Endothelial cell of umbilical vein (primary cell): ENCODE measurements around the gene SLC8A1. TPM values are rescaled to one million over a fixed set of nuclear protein-coding genes. Genes with fewer than 3 reads are reported as not detected.

Source experiments
- BruUV-seq: library from RNA; stranded (reverse); fragments of 400-500 nt; replicated peaks from 2 replicates; lab custom pipeline; 2021; lab: Mats Ljungman, UMichigan
- CTCF ChIA-PET: fragments of 300-600, 350-600 bp; sonication (Branson Sonifier 250); formaldehyde crosslinking; loops from one replicate; lab custom pipeline; 2021; ENCODE audit warnings: antibody characterized with exemption, inconsistent platforms; lab: Charles Lee
- POLR2A ChIA-PET: fragments of 300-600, 350-600 bp; sonication (Branson Sonifier 250); formaldehyde crosslinking; loops from one replicate; lab custom pipeline; 2021; ENCODE audit warnings: antibody characterized with exemption, inconsistent platforms; lab: Charles Lee
- DNase-seq: peaks from one replicate; pipeline ENCODE4 v3.0.0-alpha.2; 2011; ENCODE audit warnings: low read depth, low spot score
- FAIRE-seq: peaks from 2 replicates; lab custom pipeline; 2011; peaks lifted over from hg19 to GRCh38; lab: Jason Lieb, UNC
- H2AFZ ChIP-seq: 2 replicates; pipeline ENCODE4 v1.6.0; 2012; ENCODE audit warnings: low read depth, low read length, control low read depth, inconsistent platforms
- H3K27ac ChIP-seq: 2 replicates; pipeline ENCODE4 v1.5.1; 2011; ENCODE audit warnings: low read depth, mild to moderate bottlenecking, control low read depth, low read length, moderate library complexity; ENCODE audit not compliant: insufficient read depth
- H3K27me3 ChIP-seq, 2 experiments: 2 replicates each; pipeline versions ENCODE4 v1.6.0 to v1.6.1; 2011; ENCODE audit warnings: low read length in 2 of 2, mixed read lengths in 1 of 2; ENCODE audit not compliant: control insufficient read depth in 2 of 2, insufficient read depth in 2 of 2
- H3K36me3 ChIP-seq, 2 experiments: 2 replicates in 1 of 2; 3 replicates in 1 of 2; pipeline ENCODE4 v1.5.1; 2011; ENCODE audit warnings: low read length in 2 of 2, mild to moderate bottlenecking in 1 of 2, moderate library complexity in 1 of 2; ENCODE audit not compliant: control insufficient read depth in 2 of 2, insufficient read depth in 2 of 2; ENCODE audit errors: extremely low read depth in 1 of 2
- H3K4me1 ChIP-seq: 3 replicates; pipeline ENCODE4 v1.5.1; 2011; ENCODE audit warnings: mild to moderate bottlenecking, low read length; ENCODE audit not compliant: control insufficient read depth, insufficient read depth; ENCODE audit errors: extremely low read depth
- H3K4me2 ChIP-seq: 2 replicates; pipeline ENCODE4 v1.6.1; 2011; ENCODE audit warnings: low read length, control low read depth, mixed read lengths; ENCODE audit not compliant: insufficient read depth
- H3K4me3 ChIP-seq, 3 experiments: fragments of 200-600 bp in 1 of 3; sonication (generic), shearing (Covaris generic) in 1 of 3; replicated peaks in 1 of 3; 2 replicates each; pipeline ENCODE4 v1.5.1; 2011 to 2016; ENCODE audit warnings: control low read depth in 3 of 3, low read length in 3 of 3, mild to moderate bottlenecking in 2 of 3, inconsistent platforms in 1 of 3, low read depth in 1 of 3, moderate library complexity in 1 of 3; ENCODE audit not compliant: insufficient read depth in 1 of 3
- H3K79me2 ChIP-seq: 2 replicates; pipeline ENCODE4 v1.6.0; 2012; ENCODE audit warnings: low read length, inconsistent platforms; ENCODE audit not compliant: control insufficient read depth, insufficient read depth
- H3K9ac ChIP-seq: replicated peaks from 2 replicates; pipeline ENCODE3; 2011; ENCODE audit warnings: low read length, control low read depth; ENCODE audit not compliant: insufficient read depth; ENCODE audit errors: extremely low read depth
- H3K9me1 ChIP-seq: replicated peaks from 3 replicates; pipeline ENCODE4 v1.6.0; 2011; ENCODE audit warnings: mild to moderate bottlenecking, low read length; ENCODE audit not compliant: control insufficient read depth, insufficient read depth; ENCODE audit errors: extremely low read depth
- H3K9me3 ChIP-seq: replicated peaks from 2 replicates; pipeline ENCODE4 v1.5.1; 2012; ENCODE audit warnings: low read length, inconsistent platforms; ENCODE audit not compliant: control insufficient read depth, insufficient read depth
- H4K20me1 ChIP-seq: replicated peaks from 2 replicates; pipeline ENCODE3; 2011; ENCODE audit warnings: mild to moderate bottlenecking, low read length; ENCODE audit not compliant: control insufficient read depth, insufficient read depth; ENCODE audit errors: extremely low read depth
- EZH2 ChIP-seq: IDR thresholded peaks from 2 replicates; pipeline ENCODE4 v1.6.1; 2012; ENCODE audit warnings: borderline replicate concordance, low read depth, mild to moderate bottlenecking, moderate library complexity, low read length, inconsistent platforms; ENCODE audit not compliant: severe bottlenecking
- FOS ChIP-seq: IDR thresholded peaks from 2 replicates; pipeline ENCODE4 v1.6.1; 2011; ENCODE audit warnings: mild to moderate bottlenecking, low read length, moderate library complexity, borderline replicate concordance; ENCODE audit not compliant: insufficient read depth
- GATA2 ChIP-seq: IDR thresholded peaks from 2 replicates; pipeline ENCODE4 v1.7.0; 2011; ENCODE audit warnings: low read depth, mild to moderate bottlenecking, moderate library complexity, mixed read lengths, low read length; ENCODE audit not compliant: insufficient read length, insufficient read depth
- JUN ChIP-seq: IDR thresholded peaks from 2 replicates; pipeline ENCODE4 v1.6.1; 2011; ENCODE audit warnings: borderline replicate concordance, low read depth; ENCODE audit not compliant: insufficient read length, insufficient read depth
- MYC ChIP-seq: IDR thresholded peaks from one replicate; pipeline ENCODE4 v1.6.1; 2011; ENCODE audit warnings: mild to moderate bottlenecking, low read depth, low read length
- POLR2A ChIP-seq: IDR thresholded peaks from 2 replicates; pipeline ENCODE4 v1.6.1; 2012; ENCODE audit warnings: low read depth, mild to moderate bottlenecking, control low read depth, low read length
- POLR2AphosphoS5 ChIP-seq: IDR thresholded peaks from 2 replicates; pipeline ENCODE4 v1.6.1; 2012; ENCODE audit warnings: low read depth, mild to moderate bottlenecking, control low read depth, low read length, moderate library complexity; ENCODE audit not compliant: insufficient read depth
- dilution Hi-C: fragments of 300-500 bp; cut with MboI; formaldehyde crosslinking; loops from one replicate; pipeline ENCODE4 v1.15.0; 2019; ENCODE audit warnings: low sequenced_read_pairs; ENCODE audit not compliant: extremely low pct_ligation_motif_present
- intact Hi-C: fragments of 100-400 bp; cut with micrococcal nuclease; formaldehyde crosslinking; loops from one replicate; pipeline ENCODE4 v1.10.0; 2022
- polyA plus RNA-seq, 4 experiments: library from polyadenylated mRNA; depleted of rRNA in 3 of 4; stranded (reverse) in 3 of 4; unstranded in 1 of 4; fragments of >200 nt; gene quantifications; 2 replicates each; pipeline versions ENCODE4 v1.2.1 to v1.2.3, GENCODE V29; 2011 to 2012; ENCODE audit warnings: missing spikeins in 1 of 4
- total RNA-seq: library from RNA; stranded (reverse); gene quantifications from 2 replicates; pipeline ENCODE4 v1.2.3, GENCODE V29; 2021
- TF ChIP-seq, protein P1 (sequence below): IDR thresholded peaks from 2 replicates; pipeline ENCODE4 v1.6.1; 2011; ENCODE audit not compliant: insufficient read depth, insufficient read length
- TF ChIP-seq, protein P2 (sequence below), 2 donors: IDR thresholded peaks; 1 replicate in 1 of 2; 2 replicates in 1 of 2; pipeline ENCODE4 v1.5.1; 2011; ENCODE audit warnings: low read length in 2 of 2, mild to moderate bottlenecking in 2 of 2, moderate library complexity in 2 of 2, control low read depth in 1 of 2, inconsistent platforms in 1 of 2, low read depth in 1 of 2; ENCODE audit not compliant: insufficient read depth in 1 of 2; ENCODE audit errors: extremely low read depth in 1 of 2

SLC8A1 gene
- total and polyA plus RNA-seq, 2 donors (not counting 3 experiments of a cell fraction or from before 2014, with no cell fraction given), result 0.19 to 1.8 TPM

DNA sequence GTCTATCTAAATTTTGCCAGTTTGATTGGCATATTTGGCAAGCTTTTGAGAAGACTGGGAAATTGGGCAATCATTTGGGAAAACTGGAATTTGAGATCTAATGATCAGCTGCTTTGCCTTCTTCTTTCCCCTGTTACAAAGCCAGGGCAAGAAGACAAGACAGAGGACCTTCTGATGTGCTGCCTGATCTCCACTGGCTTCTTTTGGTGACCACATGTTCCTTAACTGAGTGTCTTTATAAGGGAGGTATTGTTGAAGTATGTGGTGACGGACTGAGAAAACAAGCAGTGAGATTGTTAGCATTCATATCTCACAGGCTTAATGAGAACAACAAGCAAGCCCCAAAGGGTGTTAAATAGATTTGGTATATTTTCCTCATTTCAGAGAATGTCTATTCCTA is 175.8 kb downstream of the SLC8A1 start:
- H3K79me2 ChIP-seq, result no peaks in the 10 kb centered on the region
- H3K9me1 ChIP-seq, result no peaks in the 10 kb centered on the region
- no peaks in the 10 kb centered on the region for H3K9me3 ChIP-seq
- H4K20me1 ChIP-seq, result no peaks in the 10 kb centered on the region
- no peaks in the 10 kb centered on the region for H3K36me3 ChIP-seq
- no peak overlapping the region for H3K27ac ChIP-seq
- CTCF ChIA-PET, result interaction anchor here (0.7 to 2.8 kb wide), 2 partner anchors 8 to 172 kb away, joined by 3 to 11 read pairs; no protein-coding TSS in a partner anchor
- dilution Hi-C loops, result no loop called here
- no TSS peak for BruUV-seq
- H3K9ac ChIP-seq, result no peak overlapping the region
- no peaks in the 10 kb centered on the region for H3K4me1 ChIP-seq
- intact Hi-C loops, result no loop called here
- H3K4me3 ChIP-seq, result no peak overlapping the region
- DNase-seq, result no peak
- POLR2A ChIA-PET, result no interaction called here
- FAIRE-seq, result no peak
- H2AFZ ChIP-seq, result no peak overlapping the region
- H3K27me3 ChIP-seq, result no peaks in the 10 kb centered on the region
- no peak overlapping the region for H3K4me2 ChIP-seq
- no peak for TF ChIP-seq MYC
- no peak for TF ChIP-seq FOS
- TF ChIP-seq, protein P1, sequence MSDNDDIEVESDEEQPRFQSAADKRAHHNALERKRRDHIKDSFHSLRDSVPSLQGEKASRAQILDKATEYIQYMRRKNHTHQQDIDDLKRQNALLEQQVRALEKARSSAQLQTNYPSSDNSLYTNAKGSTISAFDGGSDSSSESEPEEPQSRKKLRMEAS, result no peak
- TF ChIP-seq JUN, result no peak
- no peak for TF ChIP-seq EZH2
- TF ChIP-seq POLR2AphosphoS5, result no peak
- no peak for TF ChIP-seq GATA2
- TF ChIP-seq POLR2A, result no peak

DNA sequence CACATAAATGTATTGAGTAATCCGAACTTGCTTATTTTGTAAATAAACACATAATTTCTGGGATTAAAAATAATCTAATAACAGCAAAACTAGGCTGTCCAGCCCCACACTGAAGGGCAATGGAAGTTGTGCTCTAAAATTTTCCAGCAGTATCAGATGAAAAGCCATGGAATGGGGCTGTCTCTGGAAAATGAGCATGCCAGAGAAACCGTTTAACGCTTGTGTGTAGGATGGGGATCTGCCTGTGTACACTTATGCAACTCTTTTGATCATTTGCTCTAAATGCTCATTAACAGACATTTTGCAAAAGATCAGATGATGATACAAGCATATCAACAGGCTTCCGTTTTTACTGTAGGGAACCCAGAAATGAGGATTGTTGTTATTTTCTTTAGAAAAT is 177.6 kb downstream of the SLC8A1 start:
- Histone ChIP-seq H3K4me2 (no peak overlapping the region), H3K9ac (no peak overlapping the region), H3K9me1 (no peaks in the 10 kb centered on the region), H3K27ac (no peak overlapping the region), H3K9me3 (no peaks in the 10 kb centered on the region), H3K36me3 (no peaks in the 10 kb centered on the region), H3K4me3 (no peak overlapping the region), H3K79me2 (no peaks in the 10 kb centered on the region), H3K4me1 (no peaks in the 10 kb centered on the region), H4K20me1 (no peaks in the 10 kb centered on the region), H2AFZ (no peak overlapping the region), H3K27me3 (no peaks in the 10 kb centered on the region)
- ChIA-PET POLR2A (no interaction called here), CTCF (interaction anchor here (0.8 to 2.8 kb wide), 4 partner anchors 8 to 29 kb away, joined by 3 to 11 read pairs (median 4); no protein-coding TSS in a partner anchor)
- no TSS peak for BruUV-seq
- DNase-seq (no peak), FAIRE-seq (no peak)
- intact Hi-C loops, result no loop called here
- dilution Hi-C loops, result no loop called here
- TF ChIP-seq, protein P1, result no peak
- TF ChIP-seq POLR2AphosphoS5, result no peak
- no peak for TF ChIP-seq FOS
- TF ChIP-seq MYC, result no peak
- TF ChIP-seq, protein P2, sequence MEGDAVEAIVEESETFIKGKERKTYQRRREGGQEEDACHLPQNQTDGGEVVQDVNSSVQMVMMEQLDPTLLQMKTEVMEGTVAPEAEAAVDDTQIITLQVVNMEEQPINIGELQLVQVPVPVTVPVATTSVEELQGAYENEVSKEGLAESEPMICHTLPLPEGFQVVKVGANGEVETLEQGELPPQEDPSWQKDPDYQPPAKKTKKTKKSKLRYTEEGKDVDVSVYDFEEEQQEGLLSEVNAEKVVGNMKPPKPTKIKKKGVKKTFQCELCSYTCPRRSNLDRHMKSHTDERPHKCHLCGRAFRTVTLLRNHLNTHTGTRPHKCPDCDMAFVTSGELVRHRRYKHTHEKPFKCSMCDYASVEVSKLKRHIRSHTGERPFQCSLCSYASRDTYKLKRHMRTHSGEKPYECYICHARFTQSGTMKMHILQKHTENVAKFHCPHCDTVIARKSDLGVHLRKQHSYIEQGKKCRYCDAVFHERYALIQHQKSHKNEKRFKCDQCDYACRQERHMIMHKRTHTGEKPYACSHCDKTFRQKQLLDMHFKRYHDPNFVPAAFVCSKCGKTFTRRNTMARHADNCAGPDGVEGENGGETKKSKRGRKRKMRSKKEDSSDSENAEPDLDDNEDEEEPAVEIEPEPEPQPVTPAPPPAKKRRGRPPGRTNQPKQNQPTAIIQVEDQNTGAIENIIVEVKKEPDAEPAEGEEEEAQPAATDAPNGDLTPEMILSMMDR (IDR thresholded peaks at IDR 0.05; ENCODE audit: extremely low read depth in 1 of 2, insufficient read depth in 1 of 2, low read depth in 1 of 2, low read length in 2 of 2), result no peak
- no peak for TF ChIP-seq POLR2A
- TF ChIP-seq GATA2, result no peak
- TF ChIP-seq JUN, result no peak
- TF ChIP-seq EZH2, result no peak
